ENCODE measurements around the gene DNAJC5. TPM values are rescaled to one million over a fixed set of nuclear protein-coding genes. Genes with fewer than 3 reads are reported as not detected.

DNAJC5 gene
- total RNA-seq, 2 donors from 2014 or later = 46.8 to 53.4 TPM

DNA sequence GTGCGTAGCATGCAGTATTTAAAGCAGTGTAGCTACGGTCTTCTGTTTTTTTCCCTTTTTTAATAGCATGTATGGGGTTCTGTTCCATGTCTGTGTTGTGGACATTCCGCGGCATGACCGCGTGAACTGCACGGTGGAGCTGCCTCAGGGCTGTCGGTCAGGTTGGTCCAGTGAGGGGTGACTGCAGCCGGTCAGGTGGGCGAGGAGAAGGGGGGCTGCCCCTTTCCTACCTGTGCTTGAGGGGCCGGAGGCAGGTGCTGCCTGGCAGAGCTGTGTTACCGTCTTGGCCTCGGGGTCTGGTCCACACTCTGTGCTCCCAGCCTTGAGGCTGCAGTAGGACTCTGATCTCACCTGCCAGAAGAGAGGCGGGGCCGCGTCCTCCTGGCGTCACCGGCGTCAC, 36.8 kb downstream of the DNAJC5 start:
- Mint-ChIP-seq H3K4me1 (no peaks in the 10 kb centered on the region), H3K4me3 (no peak overlapping the region), H3K36me3 (ENCODE audit: low read depth) (peaks cover 92% of the 10 kb centered on the region), H3K9me3 (no peaks in the 10 kb centered on the region), H3K27me3 (no peaks in the 10 kb centered on the region), H3K27ac (no peak overlapping the region)
- no peak for ATAC-seq (replicated peaks)

DNA sequence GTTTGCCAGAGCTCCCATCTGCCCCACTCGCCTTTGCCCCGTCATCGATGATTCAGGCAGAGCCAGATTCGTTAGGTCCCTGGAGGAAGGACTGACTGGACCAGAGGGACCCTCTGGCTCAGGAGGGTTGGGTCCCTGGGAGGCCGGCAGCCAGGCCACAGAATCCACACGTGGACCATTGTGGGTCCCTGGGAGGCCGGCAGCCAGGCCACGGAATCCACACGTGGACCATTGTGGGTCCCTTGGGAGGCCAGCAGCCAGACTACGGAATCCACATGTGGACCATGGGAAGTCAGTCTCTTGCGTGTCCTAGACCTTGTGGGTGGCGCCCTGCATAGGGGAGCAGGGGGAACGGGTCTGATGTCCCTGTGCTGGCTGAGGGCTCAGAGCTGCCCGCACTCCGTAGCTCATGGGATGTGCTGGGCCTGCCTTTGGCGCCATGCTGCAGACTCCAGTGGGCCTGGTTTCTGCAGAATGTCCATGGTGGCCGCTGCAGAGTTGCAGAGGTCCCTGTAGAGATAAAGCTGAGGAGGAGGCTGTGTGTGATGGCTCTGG, 37.8 kb downstream of the DNAJC5 start:
- H3K27me3 Mint-ChIP-seq = no peaks in the 10 kb centered on the region
- H3K4me3 Mint-ChIP-seq = no peak overlapping the region
- H3K4me1 Mint-ChIP-seq = no peaks in the 10 kb centered on the region
- ATAC-seq (replicated peaks) = no peak
- no peak overlapping the region for H3K27ac Mint-ChIP-seq
- no peaks in the 10 kb centered on the region for H3K9me3 Mint-ChIP-seq
- peaks cover 89% of the 10 kb centered on the region for H3K36me3 Mint-ChIP-seq (ENCODE audit: low read depth)

DNA sequence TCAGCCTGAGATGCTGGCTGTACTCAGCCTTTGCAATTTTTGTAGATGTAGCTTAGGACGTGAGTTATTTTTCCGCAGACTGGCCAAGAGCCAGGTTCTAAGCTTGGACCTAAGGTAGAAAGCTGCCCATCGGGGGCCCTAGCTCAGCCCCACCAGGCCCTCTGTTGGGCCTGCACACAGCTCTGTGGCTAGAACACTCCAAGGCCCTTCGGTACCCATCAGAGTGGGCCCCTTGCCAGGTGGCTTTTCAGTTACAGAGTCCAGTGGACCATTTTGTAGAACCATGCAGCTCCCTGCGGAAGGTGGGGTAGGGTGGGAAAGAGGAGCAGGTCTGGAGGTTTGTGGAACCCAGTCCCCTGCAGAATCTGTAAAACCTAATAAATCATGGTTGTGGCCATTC, 38.7 kb downstream of the DNAJC5 start:
- no peak overlapping the region for H3K4me3 Mint-ChIP-seq
- H3K36me3 Mint-ChIP-seq (ENCODE audit: low read depth) = peaks cover 83% of the 10 kb centered on the region
- no peak for ATAC-seq (replicated peaks)
- H3K4me1 Mint-ChIP-seq = no peaks in the 10 kb centered on the region
- no peak overlapping the region for H3K27ac Mint-ChIP-seq
- no peaks in the 10 kb centered on the region for H3K27me3 Mint-ChIP-seq
- no peaks in the 10 kb centered on the region for H3K9me3 Mint-ChIP-seq

DNA sequence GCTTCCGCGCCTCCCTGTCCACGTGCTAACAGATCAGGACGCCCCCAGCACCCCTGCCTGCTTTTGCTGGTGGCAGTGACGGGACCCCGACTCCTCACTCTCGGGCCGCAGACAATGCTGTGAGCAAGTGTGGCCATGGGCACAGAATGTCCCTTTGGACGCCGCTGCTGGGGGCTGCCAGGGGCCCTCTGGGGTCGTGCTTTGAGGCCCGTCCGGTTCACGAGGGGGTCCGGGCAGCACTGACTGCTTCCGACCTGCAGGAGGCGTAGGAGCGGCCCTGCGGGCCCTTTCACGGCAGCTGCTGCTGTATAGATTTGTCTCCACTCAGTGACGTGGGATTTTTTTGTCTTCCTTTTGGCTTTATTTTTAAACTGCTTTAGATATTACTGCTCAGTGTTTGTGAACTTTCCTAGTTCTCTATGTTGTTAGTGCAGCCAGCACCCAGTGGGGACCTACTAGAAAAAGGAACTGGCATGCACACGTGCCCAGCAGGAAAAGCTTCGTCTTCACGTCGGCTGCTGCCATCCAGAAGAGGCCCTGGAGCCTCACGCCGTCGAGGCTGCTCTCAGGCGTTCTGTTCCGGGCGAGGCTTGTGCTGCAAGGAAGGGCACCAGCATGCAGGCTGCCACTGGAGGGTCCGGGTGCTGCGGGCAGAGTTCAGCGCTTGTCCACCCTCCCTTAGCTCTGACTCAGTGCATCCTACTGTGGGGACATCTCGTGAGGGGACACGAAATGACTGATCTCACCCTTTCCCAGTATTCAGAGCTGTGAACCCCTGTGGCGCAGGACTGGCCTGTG, 39.5 kb downstream of the DNAJC5 start:
- Mint-ChIP-seq H3K27me3 (no peaks in the 10 kb centered on the region), H3K4me1 (no peaks in the 10 kb centered on the region), H3K27ac (no peak overlapping the region), H3K9me3 (no peaks in the 10 kb centered on the region), H3K36me3 (ENCODE audit: low read depth) (peaks cover 75% of the 10 kb centered on the region), H3K4me3 (no peak overlapping the region)
- no peak for ATAC-seq (replicated peaks)

DNA sequence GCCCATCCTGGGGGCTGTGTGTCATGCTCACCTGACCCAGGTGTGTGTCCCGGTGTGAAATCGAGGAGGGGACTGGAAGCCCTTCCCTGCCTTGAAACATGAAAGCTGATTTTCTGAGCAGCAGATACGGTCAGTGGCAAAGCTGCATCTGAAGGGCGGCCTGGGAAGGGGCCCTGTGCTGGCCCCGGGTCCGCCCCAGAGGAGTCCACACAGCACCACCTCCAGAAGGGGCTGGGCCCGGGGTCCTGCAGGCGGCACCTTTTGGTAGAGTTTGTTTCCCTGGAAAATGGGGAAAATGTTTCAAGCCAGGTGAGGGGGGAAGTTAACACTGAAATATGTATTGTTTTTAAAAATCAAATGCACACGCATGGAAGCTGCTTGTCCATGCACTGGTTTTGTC, 40.5 kb downstream of the DNAJC5 start:
- peaks cover 65% of the 10 kb centered on the region for H3K36me3 Mint-ChIP-seq (ENCODE audit: low read depth)
- H3K27me3 Mint-ChIP-seq = no peaks in the 10 kb centered on the region
- no peak overlapping the region for H3K4me3 Mint-ChIP-seq
- no peaks in the 10 kb centered on the region for H3K9me3 Mint-ChIP-seq
- H3K4me1 Mint-ChIP-seq = no peaks in the 10 kb centered on the region
- ATAC-seq (replicated peaks) = no peak
- no peak overlapping the region for H3K27ac Mint-ChIP-seq

DNA sequence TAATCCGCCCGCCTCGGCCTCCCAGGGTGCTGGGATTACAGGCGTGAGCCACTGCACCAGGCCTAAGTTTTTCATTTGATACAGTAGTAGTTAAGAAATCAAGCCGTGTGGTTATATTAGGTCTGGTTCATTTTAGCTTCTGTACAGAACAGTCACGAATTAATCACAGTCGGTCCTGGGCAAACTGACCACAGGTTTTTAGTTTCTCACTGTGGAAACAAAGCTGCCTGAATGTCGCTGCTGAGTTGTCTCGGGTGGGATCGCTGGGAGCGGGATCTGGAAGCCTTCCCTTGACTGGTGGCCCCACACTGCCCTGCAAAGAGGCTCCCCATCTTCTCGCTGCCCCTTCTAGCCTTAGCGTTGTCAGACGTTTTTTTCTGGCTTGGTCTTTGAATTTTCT, 42.7 kb downstream of the DNAJC5 start:
- H3K4me1 Mint-ChIP-seq = no peaks in the 10 kb centered on the region
- H3K36me3 Mint-ChIP-seq (ENCODE audit: low read depth) = peaks cover 54% of the 10 kb centered on the region

DNA sequence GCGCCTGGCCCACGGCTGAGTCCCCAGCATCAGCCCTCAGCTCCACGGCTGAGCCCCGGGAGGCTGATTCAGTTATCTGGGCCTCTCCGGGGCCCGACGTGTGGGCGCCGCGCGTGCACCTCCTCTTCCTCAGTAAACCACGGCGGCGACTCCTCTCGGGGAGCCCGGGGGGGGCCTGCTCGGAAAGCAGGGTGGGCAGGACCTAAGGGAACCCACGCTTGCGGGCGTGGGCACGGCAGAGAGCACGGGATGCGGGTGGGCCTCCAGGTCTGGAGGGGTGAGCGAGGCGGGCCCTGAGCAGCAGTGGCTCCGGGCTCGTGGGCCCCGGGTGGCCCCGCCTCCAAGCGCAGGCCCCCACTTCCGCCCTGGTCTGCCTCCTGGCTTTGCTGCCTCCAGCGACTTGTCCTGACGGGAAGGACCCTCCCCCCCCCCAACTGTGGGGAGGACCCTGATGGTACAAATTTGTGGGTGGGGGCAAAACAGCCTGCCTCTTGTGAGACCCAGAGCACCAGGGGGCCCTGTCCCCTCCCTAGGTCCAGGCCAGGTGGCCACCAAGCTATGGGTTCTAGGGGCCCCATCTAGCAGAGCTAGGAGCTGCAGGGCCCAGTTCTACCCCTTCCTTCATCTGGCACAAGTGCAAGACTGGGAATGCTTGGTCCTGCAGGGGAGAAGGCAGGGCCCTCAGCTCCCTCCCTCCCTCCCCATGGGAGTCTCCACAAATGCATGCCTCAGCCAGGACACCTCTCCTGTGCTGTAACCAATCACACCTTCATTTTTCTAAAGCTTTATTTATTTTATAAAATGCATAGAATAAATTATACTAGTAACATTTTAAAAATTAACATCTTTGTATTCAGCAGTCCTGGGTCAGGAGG, 44.4 kb downstream of the DNAJC5 start:
- Mint-ChIP-seq H3K9me3 (no peaks in the 10 kb centered on the region), H3K4me1 (no peaks in the 10 kb centered on the region), H3K36me3 (ENCODE audit: low read depth) (peaks cover 45% of the 10 kb centered on the region), H3K27me3 (no peaks in the 10 kb centered on the region), H3K4me3 (no peak overlapping the region), H3K27ac (no peak overlapping the region)
- no peak for ATAC-seq (replicated peaks)

More for the DNA sequence above, 42.7 kb downstream of the DNAJC5 start:
- no peak for ATAC-seq (replicated peaks)
- Mint-ChIP-seq H3K4me3 (no peak overlapping the region), H3K27me3 (no peaks in the 10 kb centered on the region), H3K9me3 (no peaks in the 10 kb centered on the region), H3K27ac (no peak overlapping the region)

DNA sequence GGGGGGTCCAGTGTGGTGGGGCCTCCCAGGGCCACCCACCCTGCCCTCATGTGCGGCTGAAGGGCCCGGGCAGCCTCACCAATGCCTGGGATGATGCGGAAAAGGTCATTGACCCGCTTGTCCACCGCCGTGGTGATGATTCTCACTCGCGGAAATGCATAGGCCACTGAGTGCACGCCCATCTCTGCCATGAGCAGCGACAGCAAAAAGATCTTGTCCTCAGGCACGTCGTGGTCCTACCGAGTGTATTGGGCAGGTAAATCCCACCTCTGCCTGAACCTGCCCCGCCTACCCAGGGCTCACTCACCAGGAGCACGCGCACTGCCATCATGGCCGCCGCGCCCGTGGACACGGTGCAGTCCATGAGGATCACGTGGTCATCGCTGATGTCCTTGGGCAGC, 45.1 kb downstream of the DNAJC5 start:
- H3K9me3 Mint-ChIP-seq = no peaks in the 10 kb centered on the region
- peaks cover 40% of the 10 kb centered on the region for H3K36me3 Mint-ChIP-seq (ENCODE audit: low read depth)
- ATAC-seq (replicated peaks) = no peak
- H3K27ac Mint-ChIP-seq = no peak overlapping the region
- no peaks in the 10 kb centered on the region for H3K27me3 Mint-ChIP-seq
- no peak overlapping the region for H3K4me3 Mint-ChIP-seq
- H3K4me1 Mint-ChIP-seq = no peaks in the 10 kb centered on the region

DNA sequence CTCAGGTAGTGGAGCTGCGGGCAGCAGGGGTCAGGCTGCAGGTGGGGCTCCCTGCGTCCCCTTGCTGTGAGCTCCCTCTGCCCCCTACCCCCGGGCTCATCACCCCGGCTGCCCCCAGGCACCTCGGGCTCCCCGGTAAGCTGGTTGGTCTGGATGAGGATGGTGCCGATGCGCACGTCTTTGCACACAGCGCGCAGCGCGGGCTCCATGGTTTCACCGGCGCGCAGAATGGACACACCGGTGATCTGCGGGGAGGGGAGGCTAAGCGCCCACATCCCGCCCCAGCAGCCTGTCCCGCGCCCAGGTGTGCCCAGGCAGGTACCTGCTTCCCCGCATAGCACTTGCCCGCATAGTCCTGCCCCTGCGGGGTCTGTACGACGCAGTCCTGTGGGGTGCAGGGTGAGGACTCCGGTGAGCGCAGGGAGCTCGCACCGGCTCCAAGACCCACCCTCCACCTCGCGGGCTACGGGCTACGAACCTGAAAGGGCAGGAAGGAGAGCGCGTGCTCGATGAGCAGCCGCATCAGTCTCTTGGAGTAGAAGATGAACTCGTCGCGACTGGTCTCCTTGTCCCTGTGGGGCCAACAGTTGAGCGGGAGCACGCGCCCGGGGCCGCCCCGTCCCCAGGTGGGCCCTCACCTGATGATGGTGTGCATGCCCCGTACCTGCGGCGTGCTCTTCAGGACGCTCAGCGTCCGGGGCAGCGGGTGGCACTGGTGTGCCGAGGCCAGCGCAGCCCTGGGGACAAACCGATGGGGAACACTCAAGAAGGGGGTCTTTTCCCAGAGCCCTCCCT, 45.7 kb downstream of the DNAJC5 start:
- Mint-ChIP-seq H3K4me1 (no peaks in the 10 kb centered on the region), H3K27ac (no peak overlapping the region), H3K36me3 (ENCODE audit: low read depth) (peaks cover 40% of the 10 kb centered on the region), H3K4me3 (peak overlapping the region; percentile 27), H3K27me3 (no peaks in the 10 kb centered on the region), H3K9me3 (no peaks in the 10 kb centered on the region)
- no peak for ATAC-seq (replicated peaks)

DNA sequence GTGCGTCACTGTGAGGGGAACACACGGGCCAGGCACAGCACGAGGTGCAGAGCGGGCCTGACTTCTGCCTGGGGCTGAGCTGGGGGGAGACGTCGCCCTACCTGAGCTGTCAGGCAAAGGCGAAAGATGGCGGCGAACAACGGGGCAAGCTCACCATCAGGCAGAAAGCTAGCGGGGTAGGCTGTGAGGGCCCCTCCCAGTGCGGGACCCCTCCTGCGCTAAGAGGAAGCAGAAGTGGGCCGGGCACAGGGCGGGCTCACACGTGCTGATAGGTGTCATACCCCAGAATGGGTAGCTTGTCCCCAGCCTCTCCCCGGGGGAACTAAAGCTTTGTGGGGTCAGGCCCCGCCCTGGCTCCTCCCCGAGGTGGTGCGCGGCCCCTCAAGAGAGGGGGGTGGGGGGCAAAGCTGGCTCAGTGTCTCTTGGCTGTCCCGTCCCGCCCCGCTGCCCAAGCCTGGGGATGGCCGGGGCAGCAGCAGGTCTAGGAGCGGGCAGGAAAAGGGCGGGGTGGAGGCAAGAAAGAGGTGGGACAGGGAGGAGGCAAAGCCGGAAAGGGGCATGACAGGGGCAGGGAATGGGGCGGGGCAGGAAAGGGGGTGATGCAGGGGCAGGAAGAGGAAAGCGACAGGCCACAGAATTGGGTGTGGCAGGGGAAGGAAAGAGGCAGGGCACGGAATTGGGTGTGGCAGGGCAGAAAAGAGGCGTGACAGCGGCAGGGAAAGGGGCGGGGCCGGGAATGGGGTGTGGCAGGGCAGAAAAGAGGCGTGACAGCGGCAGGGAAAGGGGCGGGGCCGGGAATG, 46.6 kb downstream of the DNAJC5 start:
- H3K9me3 Mint-ChIP-seq = no peaks in the 10 kb centered on the region
- peak; percentile 87 for ATAC-seq (replicated peaks)
- peak overlapping the region; percentile 27 for H3K4me3 Mint-ChIP-seq
- H3K27ac Mint-ChIP-seq = no peak overlapping the region
- H3K36me3 Mint-ChIP-seq (ENCODE audit: low read depth) = peaks cover 36% of the 10 kb centered on the region
- no peaks in the 10 kb centered on the region for H3K27me3 Mint-ChIP-seq
- H3K4me1 Mint-ChIP-seq = no peaks in the 10 kb centered on the region

DNA sequence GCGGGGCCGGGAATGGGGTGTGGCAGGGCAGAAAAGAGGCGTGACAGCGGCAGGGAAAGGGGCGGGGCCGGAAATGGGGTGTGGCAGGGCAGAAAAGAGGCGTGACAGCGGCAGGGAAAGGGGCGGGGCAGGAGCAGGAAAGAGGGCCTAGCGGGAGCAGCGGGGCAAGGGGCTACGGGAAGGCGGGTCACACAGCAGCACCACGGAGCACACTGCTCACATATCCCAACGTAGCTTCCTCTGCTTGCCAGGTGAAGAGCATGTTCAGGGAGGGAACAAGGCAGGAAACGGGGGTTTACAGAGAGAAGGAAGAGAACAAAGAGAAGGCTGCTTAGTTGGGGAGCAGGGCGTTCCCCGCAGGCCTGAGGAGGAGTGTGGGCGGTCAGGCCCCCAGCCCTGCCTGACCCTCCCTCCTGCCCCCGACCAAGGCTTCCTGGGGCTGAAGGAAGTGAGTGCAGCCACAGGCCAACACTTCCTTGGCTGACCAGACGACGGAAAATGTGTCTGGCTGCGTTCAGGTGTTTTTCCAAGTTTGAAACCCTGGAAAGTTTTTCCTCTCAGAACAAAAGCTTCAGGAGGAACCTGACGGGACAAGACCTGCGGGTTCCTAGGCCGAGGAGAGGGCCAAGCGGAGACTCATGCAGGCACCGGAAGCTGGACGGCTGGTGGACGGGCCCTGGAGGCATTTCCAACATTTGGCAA, 47.5 kb downstream of the DNAJC5 start:
- H3K27ac Mint-ChIP-seq = peak overlapping the region; percentile 48
- H3K9me3 Mint-ChIP-seq = no peaks in the 10 kb centered on the region
- no peaks in the 10 kb centered on the region for H3K27me3 Mint-ChIP-seq
- H3K4me1 Mint-ChIP-seq = peaks cover 6% of the 10 kb centered on the region
- no peak overlapping the region for H3K4me3 Mint-ChIP-seq
- peaks cover 29% of the 10 kb centered on the region for H3K36me3 Mint-ChIP-seq (ENCODE audit: low read depth)
- ATAC-seq (replicated peaks) = peak; percentile 27

DNA sequence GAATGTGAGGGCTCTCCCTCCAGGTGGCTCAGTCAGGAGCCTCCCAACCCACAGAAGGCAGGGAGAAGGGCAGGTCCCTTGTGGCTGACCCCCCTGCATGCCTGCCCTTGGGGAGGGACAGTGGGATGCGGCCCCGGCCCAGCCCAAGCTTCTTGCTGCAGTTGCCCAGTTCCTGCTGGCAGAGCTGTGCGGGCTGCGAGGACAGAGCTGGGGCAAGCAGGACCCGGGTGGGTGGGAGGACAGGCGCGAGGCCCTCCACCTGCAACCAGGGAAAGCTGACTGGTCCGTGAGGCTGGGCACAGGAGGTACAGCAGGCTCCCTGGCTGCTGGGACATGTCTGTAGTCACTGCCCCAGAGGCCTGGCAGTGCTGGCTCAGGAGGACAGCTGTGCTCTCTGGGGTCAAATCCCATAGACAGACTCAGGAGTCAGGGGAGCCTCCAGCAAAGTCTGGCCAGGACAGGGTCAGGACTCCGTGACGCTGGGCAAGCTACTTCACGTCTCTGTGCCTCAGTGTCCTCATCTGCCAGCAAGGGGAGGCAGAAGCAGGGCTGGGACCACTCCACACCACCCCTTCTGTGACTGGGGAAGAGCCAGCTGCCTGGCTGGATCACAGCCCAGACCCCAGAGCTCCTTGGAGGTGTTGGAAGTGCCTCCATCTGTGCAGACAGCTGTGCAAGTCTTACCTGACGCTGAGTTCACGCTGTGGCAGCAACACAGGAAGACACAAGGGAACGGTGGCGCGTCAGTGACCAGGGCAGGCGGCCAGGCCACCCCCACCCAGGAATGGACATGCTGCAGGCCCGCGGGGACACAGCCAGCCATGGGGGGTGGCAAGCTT, 48.3 kb downstream of the DNAJC5 start:
- H3K4me3 Mint-ChIP-seq = no peak overlapping the region
- peaks cover 25% of the 10 kb centered on the region for H3K36me3 Mint-ChIP-seq (ENCODE audit: low read depth)
- H3K27me3 Mint-ChIP-seq = no peaks in the 10 kb centered on the region
- H3K9me3 Mint-ChIP-seq = no peaks in the 10 kb centered on the region
- no peak overlapping the region for H3K27ac Mint-ChIP-seq
- ATAC-seq (replicated peaks) = no peak
- peaks cover 11% of the 10 kb centered on the region for H3K4me1 Mint-ChIP-seq

DNA sequence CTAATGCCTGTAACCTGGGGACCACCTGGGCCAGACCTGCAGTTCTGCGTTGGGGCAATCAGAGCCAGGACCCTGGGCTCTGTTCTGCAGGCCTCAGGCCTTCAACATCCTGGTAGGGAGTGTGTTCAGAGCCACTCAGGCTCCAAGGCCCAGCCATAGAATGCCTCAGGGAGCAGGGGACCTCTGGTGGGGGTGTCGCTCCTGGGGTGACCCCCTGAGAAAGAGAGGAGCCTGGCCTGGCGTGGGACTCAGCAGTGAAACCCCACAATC, 48.8 kb downstream of the DNAJC5 start:
- Mint-ChIP-seq H3K4me1 (peaks cover 17% of the 10 kb centered on the region), H3K4me3 (no peak overlapping the region), H3K27me3 (no peaks in the 10 kb centered on the region), H3K9me3 (no peaks in the 10 kb centered on the region), H3K36me3 (ENCODE audit: low read depth) (peaks cover 28% of the 10 kb centered on the region), H3K27ac (no peak overlapping the region)
- no peak for ATAC-seq (replicated peaks)
